Measurements from ENCODE around the gene RTKN.
A peak's percentile ranks its signal among the peaks of the same experiment; 100 is the strongest.
"Not testable (repeated sequence)": the region's sequence is repeated elsewhere in the genome, so short reads cannot be mapped to it uniquely, and the experiment has no call there.

The RTKN gene

GRCh38 chr2:74472086-74472944 lies 30.6 kb upstream of the RTKN start, which contains the start of gene MRPL53:
MRPL53 (minus strand) TSS chr2:74472680; CDS start chr2:74472660, 20 bp downstream.
- Mint-ChIP-seq H3K36me3 (ENCODE audit: insufficient read depth) (peaks cover 29% of the 10 kb centered on the region), H3K4me1 (peaks cover 24% of the 10 kb centered on the region), H3K9me3 (no peaks in the 10 kb centered on the region), H3K27me3 (no peaks in the 10 kb centered on the region), H3K27ac (ENCODE audit: low read depth) (peak within 1 kb of the TSS; percentile 97), H3K4me3 (peak within 1 kb of the TSS; percentile 97)
- ATAC-seq (replicated peaks; ENCODE audit: extremely low read depth, poor library complexity, severe bottlenecking): peak; percentile 96
- peak; percentile 93 to 98 for DNase-seq (ENCODE audit: low spot score in 2 of 2)

GRCh38 chr2:74471332-74472065 lies 29.8 kb upstream of the RTKN start:
- no peak for DNase-seq (ENCODE audit: low spot score in 2 of 2)
- no peak for ATAC-seq (replicated peaks; ENCODE audit: extremely low read depth, poor library complexity, severe bottlenecking)
- H3K36me3 Mint-ChIP-seq (ENCODE audit: insufficient read depth): peaks cover 28% of the 10 kb centered on the region
- H3K9me3 Mint-ChIP-seq: no peaks in the 10 kb centered on the region
- H3K4me1 Mint-ChIP-seq: peaks cover 24% of the 10 kb centered on the region
- H3K27me3 Mint-ChIP-seq: no peaks in the 10 kb centered on the region
- peak overlapping the region; percentile 97 for H3K4me3 Mint-ChIP-seq
- peak overlapping the region; percentile 97 for H3K27ac Mint-ChIP-seq (ENCODE audit: low read depth)

- not testable (repeated sequence) for H3K9me3 Mint-ChIP-seq; ATAC-seq (replicated peaks; ENCODE audit: extremely low read depth, poor library complexity, severe bottlenecking); H3K27me3 Mint-ChIP-seq; DNase-seq (ENCODE audit: low spot score in 2 of 2)
- peaks cover 27% of the 10 kb centered on the region for H3K4me1 Mint-ChIP-seq
- peaks cover 32% of the 10 kb centered on the region for H3K36me3 Mint-ChIP-seq (ENCODE audit: insufficient read depth)
- peak overlapping the region; percentile 93 for H3K27ac Mint-ChIP-seq (ENCODE audit: low read depth)
- peak overlapping the region; percentile 45 for H3K4me3 Mint-ChIP-seq
Measured at GRCh38 chr2:74470742-74471141, 29.0 kb upstream of the RTKN start.

- no peaks in the 10 kb centered on the region for H3K9me3 Mint-ChIP-seq
- H3K4me3 Mint-ChIP-seq: peak overlapping the region; percentile 96
- H3K36me3 Mint-ChIP-seq (ENCODE audit: insufficient read depth): peaks cover 18% of the 10 kb centered on the region
- peaks cover 32% of the 10 kb centered on the region for H3K4me1 Mint-ChIP-seq
- ATAC-seq (replicated peaks; ENCODE audit: extremely low read depth, poor library complexity, severe bottlenecking) (no peak), DNase-seq (ENCODE audit: low spot score in 2 of 2) (no peak)
- H3K27ac Mint-ChIP-seq (ENCODE audit: low read depth): peak overlapping the region; percentile 98
- no peaks in the 10 kb centered on the region for H3K27me3 Mint-ChIP-seq
Measured at GRCh38 chr2:74464406-74464805, 22.7 kb upstream of the RTKN start.

- H3K4me3 Mint-ChIP-seq: peak overlapping the region; percentile 50
- peaks cover 26% of the 10 kb centered on the region for H3K36me3 Mint-ChIP-seq (ENCODE audit: insufficient read depth)
- DNase-seq (ENCODE audit: low spot score in 2 of 2): no peak
- no peak for ATAC-seq (replicated peaks; ENCODE audit: extremely low read depth, poor library complexity, severe bottlenecking)
- no peaks in the 10 kb centered on the region for H3K27me3 Mint-ChIP-seq
- no peaks in the 10 kb centered on the region for H3K9me3 Mint-ChIP-seq
- H3K27ac Mint-ChIP-seq (ENCODE audit: low read depth): no peak overlapping the region
- H3K4me1 Mint-ChIP-seq: peaks cover 47% of the 10 kb centered on the region
Measured at GRCh38 chr2:74462786-74463105, 21.0 kb upstream of the RTKN start.

GRCh38 chr2:74462054-74462785 lies 20.5 kb upstream of the RTKN start:
- ATAC-seq (replicated peaks; ENCODE audit: extremely low read depth, poor library complexity, severe bottlenecking) (no peak), DNase-seq (ENCODE audit: low spot score in 2 of 2) (no peak)
- Mint-ChIP-seq H3K4me1 (peaks cover 53% of the 10 kb centered on the region), H3K27me3 (no peaks in the 10 kb centered on the region), H3K4me3 (peak overlapping the region; percentile 50), H3K9me3 (no peaks in the 10 kb centered on the region), H3K27ac (ENCODE audit: low read depth) (peak overlapping the region; percentile 32), H3K36me3 (ENCODE audit: insufficient read depth) (peaks cover 30% of the 10 kb centered on the region)

- H3K27ac Mint-ChIP-seq (ENCODE audit: low read depth): peak overlapping the region; percentile 32
- DNase-seq (ENCODE audit: low spot score in 2 of 2) (no peak), ATAC-seq (replicated peaks; ENCODE audit: extremely low read depth, poor library complexity, severe bottlenecking) (no peak)
- no peaks in the 10 kb centered on the region for H3K9me3 Mint-ChIP-seq
- peaks cover 61% of the 10 kb centered on the region for H3K4me1 Mint-ChIP-seq
- no peak overlapping the region for H3K4me3 Mint-ChIP-seq
- peaks cover 34% of the 10 kb centered on the region for H3K36me3 Mint-ChIP-seq (ENCODE audit: insufficient read depth)
- no peaks in the 10 kb centered on the region for H3K27me3 Mint-ChIP-seq
Measured at GRCh38 chr2:74461187-74462053, 19.7 kb upstream of the RTKN start.

GRCh38 chr2:74460187-74460586 lies 18.4 kb upstream of the RTKN start:
- H3K27me3 Mint-ChIP-seq; H3K9me3 Mint-ChIP-seq; DNase-seq (ENCODE audit: low spot score in 2 of 2); ATAC-seq (replicated peaks; ENCODE audit: extremely low read depth, poor library complexity, severe bottlenecking); H3K27ac Mint-ChIP-seq (ENCODE audit: low read depth): not testable (repeated sequence)
- H3K4me3 Mint-ChIP-seq: peak overlapping the region; percentile 97
- peaks cover 64% of the 10 kb centered on the region for H3K4me1 Mint-ChIP-seq
- peaks cover 31% of the 10 kb centered on the region for H3K36me3 Mint-ChIP-seq (ENCODE audit: insufficient read depth)

GRCh38 chr2:74459503-74460118 lies 17.9 kb upstream of the RTKN start:
- Mint-ChIP-seq H3K27ac (ENCODE audit: low read depth) (peak overlapping the region; percentile 100), H3K4me3 (peak overlapping the region; percentile 97), H3K36me3 (ENCODE audit: insufficient read depth) (peaks cover 36% of the 10 kb centered on the region), H3K4me1 (peaks cover 69% of the 10 kb centered on the region)
- not testable (repeated sequence) for DNase-seq (ENCODE audit: low spot score in 2 of 2); ATAC-seq (replicated peaks; ENCODE audit: extremely low read depth, poor library complexity, severe bottlenecking); H3K9me3 Mint-ChIP-seq; H3K27me3 Mint-ChIP-seq

- no peak for DNase-seq (ENCODE audit: low spot score in 2 of 2)
- Mint-ChIP-seq H3K9me3 (no peaks in the 10 kb centered on the region), H3K4me3 (peak overlapping the region; percentile 97), H3K27ac (ENCODE audit: low read depth) (peak overlapping the region; percentile 100), H3K27me3 (no peaks in the 10 kb centered on the region), H3K4me1 (peaks cover 74% of the 10 kb centered on the region), H3K36me3 (ENCODE audit: insufficient read depth) (peaks cover 38% of the 10 kb centered on the region)
- no peak for ATAC-seq (replicated peaks; ENCODE audit: extremely low read depth, poor library complexity, severe bottlenecking)
Measured at GRCh38 chr2:74458938-74459363, 17.2 kb upstream of the RTKN start.

- H3K36me3 Mint-ChIP-seq (ENCODE audit: insufficient read depth): peaks cover 38% of the 10 kb centered on the region
- ATAC-seq (replicated peaks; ENCODE audit: extremely low read depth, poor library complexity, severe bottlenecking) (peak; percentile 90), DNase-seq (ENCODE audit: low spot score in 2 of 2) (peak; percentile 92 to 99)
- H3K9me3 Mint-ChIP-seq: no peaks in the 10 kb centered on the region
- H3K4me1 Mint-ChIP-seq: peaks cover 74% of the 10 kb centered on the region
- H3K27me3 Mint-ChIP-seq: no peaks in the 10 kb centered on the region
- H3K27ac Mint-ChIP-seq (ENCODE audit: low read depth): peak within 1 kb of the TSS; percentile 100
- peak within 1 kb of the TSS; percentile 97 for H3K4me3 Mint-ChIP-seq
Measured at GRCh38 chr2:74458132-74458937, 16.6 kb upstream of the RTKN start, which contains the start of gene WBP1. WBP1 (plus strand) TSS chr2:74458438; CDS start chr2:74458603, 165 bp downstream.

Measured in central memory CD8-positive, alpha-beta T cell (primary cell).